Activated CD4-positive, alpha-beta T cell treated with anti-CD3 and anti-CD28 coated beads, Interleukin-2, amount 50 U/mL, for 24 hours (primary cell): ENCODE measurements around the gene FOXN4.

Source experiments
- DNase-seq, 2 donors: peaks; one replicate each; pipeline ENCODE4 v3.0.0-alpha.2; 2020; ENCODE audit warnings: low read depth in 1 of 2, low spot score in 1 of 2

The FOXN4 gene

GRCh38 chr12:109307051-109307450, 2.0 kb downstream of the FOXN4 start:
- DNase-seq = no peak

GRCh38 chr12:109305547-109305946, 3.5 kb downstream of the FOXN4 start:
- no peak for DNase-seq

- DNase-seq = no peak
Observed at GRCh38 chr12:109304485-109304884, 4.6 kb downstream of the FOXN4 start.

GRCh38 chr12:109302770-109303169, 6.3 kb downstream of the FOXN4 start:
- no peak for DNase-seq

GRCh38 chr12:109302358-109302757, 6.7 kb downstream of the FOXN4 start:
- no peak for DNase-seq

- DNase-seq = no peak
Observed at GRCh38 chr12:109301643-109302168, 7.4 kb downstream of the FOXN4 start.

GRCh38 chr12:109299849-109300248, 9.2 kb downstream of the FOXN4 start:
- DNase-seq = no peak

GRCh38 chr12:109296431-109296830, 12.7 kb downstream of the FOXN4 start:
- no peak for DNase-seq

- DNase-seq = no peak
Observed at GRCh38 chr12:109295764-109296425, 13.2 kb downstream of the FOXN4 start.

GRCh38 chr12:109294286-109294796, 14.7 kb downstream of the FOXN4 start:
- no peak for DNase-seq

- no peak for DNase-seq
Observed at GRCh38 chr12:109293106-109293505, 16.0 kb downstream of the FOXN4 start.

GRCh38 chr12:109292342-109292711, 16.8 kb downstream of the FOXN4 start:
- no peak for DNase-seq

- DNase-seq = no peak
Observed at GRCh38 chr12:109291521-109292341, 17.4 kb downstream of the FOXN4 start.

- no peak for DNase-seq
Observed at GRCh38 chr12:109291117-109291516, 18.0 kb downstream of the FOXN4 start.

- DNase-seq = no peak
Observed at GRCh38 chr12:109290061-109290460, 19.0 kb downstream of the FOXN4 start.

GRCh38 chr12:109289551-109289950, 19.5 kb downstream of the FOXN4 start:
- no peak for DNase-seq

GRCh38 chr12:109289004-109289403, 20.1 kb downstream of the FOXN4 start:
- no peak for DNase-seq

- DNase-seq = no peak
Observed at GRCh38 chr12:109288571-109288970, 20.5 kb downstream of the FOXN4 start.

GRCh38 chr12:109287811-109288469, 21.1 kb downstream of the FOXN4 start:
- DNase-seq = no peak

GRCh38 chr12:109287181-109287580, 21.9 kb downstream of the FOXN4 start:
- DNase-seq = no peak

- DNase-seq = no peak
Observed at GRCh38 chr12:109286652-109287051, 22.4 kb downstream of the FOXN4 start.

- no peak for DNase-seq
Observed at GRCh38 chr12:109286252-109286651, 22.8 kb downstream of the FOXN4 start.
